Measurements from ENCODE around the gene POU6F2.

GRCh38 chr7:39399986-39400385 lies 422.3 kb downstream of the POU6F2 start:
- TF ChIP-seq CTCF (conservative IDR thresholded peaks at IDR 0.05; ENCODE audit: low read depth, low read length) (no peak), ELK1 (IDR thresholded peaks at IDR 0.05; ENCODE audit: borderline replicate concordance, low read depth, low read length) (no peak), USF2 (IDR thresholded peaks at IDR 0.05; ENCODE audit: low read depth, low read length) (no peak), POLR2A (IDR thresholded peaks at IDR 0.05; ENCODE audit: low read depth, low read length) (no peak), MAZ (IDR thresholded peaks at IDR 0.05; ENCODE audit: borderline replicate concordance, low read depth, low read length) (no peak), BHLHE40 (IDR thresholded peaks at IDR 0.05; ENCODE audit: low read depth, low read length) (no peak), RAD21 (IDR thresholded peaks at IDR 0.05; ENCODE audit: low read length) (no peak)

All from IMR-90 (cell line).